Stimulated activated CD4-positive, alpha-beta T cell treated with anti-CD3 and anti-CD28 coated beads, Interleukin-12 subunit alpha, Interleukin-12 subunit beta, amount 100 ng/mL, for 48 hours (primary cell): Measurements from ENCODE around the gene RPA1.
"Not testable (repeated sequence)": the region's sequence is repeated elsewhere in the genome, so short reads cannot be mapped to it uniquely, and the experiment has no call there.

Experiments
- DNase-seq, 3 donors: peaks; one replicate each; pipeline ENCODE4 v3.0.0-alpha.2; 2020; ENCODE audit warnings: low read depth in 2 of 3, low spot score in 1 of 3

RPA1 gene

GRCh38 chr17:1829592-1830257 lies at the start of gene RPA1, which contains the start of gene SMYD4:
TSS of gene RPA1 (plus strand) at chr17:1830005. CDS start at chr17:1830094, 89 bp downstream.
TSS of gene SMYD4 (minus strand) at chr17:1829902. CDS start at chr17:1827994, 1,908 bp downstream.
- peak; percentile 73 to 88 (median 74) for DNase-seq

DNA sequence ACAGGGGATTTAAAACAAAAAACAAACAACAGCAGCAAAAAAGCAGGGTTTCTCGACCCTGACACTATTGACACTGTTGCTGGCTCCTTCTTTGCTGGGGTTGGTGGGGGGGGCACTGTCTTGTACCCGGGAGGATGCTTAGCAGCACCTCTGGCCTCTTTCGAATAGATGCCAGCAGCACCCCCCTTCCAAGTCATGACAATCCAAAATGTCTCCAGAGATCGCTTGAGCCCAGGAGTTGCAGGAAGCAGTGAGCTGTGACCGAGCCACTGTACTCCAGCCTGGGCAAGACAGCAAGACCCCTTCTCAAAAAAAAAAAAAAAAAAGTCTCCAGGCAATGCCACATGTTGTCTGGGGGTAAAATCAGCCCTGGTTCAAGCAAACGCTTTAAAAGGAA lies 47.6 kb upstream of the RPA1 start:
- no peak for DNase-seq

DNA sequence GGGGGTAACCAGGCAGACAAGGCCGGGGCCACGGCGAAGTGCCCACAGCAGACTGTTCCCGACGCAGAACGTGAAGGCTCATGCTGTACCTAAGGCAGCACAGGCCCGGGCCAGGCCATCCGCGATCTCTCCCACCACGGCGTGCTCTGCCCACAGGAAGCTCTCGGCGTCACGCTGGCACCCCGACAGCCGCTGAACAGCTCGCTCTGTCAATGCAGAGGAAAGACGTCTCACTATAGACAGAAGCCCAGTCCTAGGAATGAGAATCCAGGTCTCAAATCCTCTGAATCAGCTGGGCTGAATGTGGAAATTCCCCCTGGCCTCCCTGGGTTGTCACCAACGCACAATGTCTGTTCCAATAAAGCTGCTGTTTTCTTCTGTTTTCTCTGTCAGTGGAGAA lies 46.5 kb upstream of the RPA1 start:
- DNase-seq: no peak

DNA sequence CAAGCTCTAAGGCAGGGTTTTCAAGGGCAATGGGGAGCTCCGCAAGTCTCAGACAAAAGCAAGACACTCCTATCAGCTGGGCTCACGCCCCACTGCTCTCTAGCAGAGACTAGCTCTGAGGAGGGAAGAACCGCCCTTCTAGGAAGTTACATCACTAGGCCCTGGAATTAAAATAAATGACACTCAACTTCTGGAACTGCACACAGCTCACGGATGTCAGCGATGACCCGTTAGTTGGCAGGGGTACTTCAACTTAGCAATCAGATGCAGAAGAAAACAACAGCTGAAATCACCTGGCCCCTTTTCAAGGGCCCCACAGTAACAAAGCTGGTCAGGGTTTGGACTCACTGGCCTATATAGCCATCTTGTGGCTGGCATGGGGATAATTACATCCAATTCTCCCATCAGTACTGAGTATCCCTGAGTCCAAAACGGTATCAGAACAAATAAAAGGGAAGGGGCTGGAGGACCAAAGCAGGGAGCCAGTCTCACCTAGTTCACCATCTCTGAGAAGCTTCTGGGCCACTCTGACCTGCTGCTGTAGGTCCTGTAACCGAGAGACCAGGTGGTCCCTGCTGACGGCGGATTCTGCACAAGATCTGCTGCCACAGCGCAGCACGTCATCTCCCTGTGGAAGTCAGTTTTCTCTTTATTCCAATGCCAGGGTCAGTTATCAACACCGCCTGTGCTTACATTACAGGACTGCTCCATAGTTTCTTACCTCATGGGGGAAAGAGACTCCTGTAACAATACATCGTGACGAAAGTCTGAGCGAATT lies 45.8 kb upstream of the RPA1 start:
- no peak for DNase-seq

GRCh38 chr17:1785930-1786329 lies 43.9 kb upstream of the RPA1 start:
- DNase-seq: no peak

DNA sequence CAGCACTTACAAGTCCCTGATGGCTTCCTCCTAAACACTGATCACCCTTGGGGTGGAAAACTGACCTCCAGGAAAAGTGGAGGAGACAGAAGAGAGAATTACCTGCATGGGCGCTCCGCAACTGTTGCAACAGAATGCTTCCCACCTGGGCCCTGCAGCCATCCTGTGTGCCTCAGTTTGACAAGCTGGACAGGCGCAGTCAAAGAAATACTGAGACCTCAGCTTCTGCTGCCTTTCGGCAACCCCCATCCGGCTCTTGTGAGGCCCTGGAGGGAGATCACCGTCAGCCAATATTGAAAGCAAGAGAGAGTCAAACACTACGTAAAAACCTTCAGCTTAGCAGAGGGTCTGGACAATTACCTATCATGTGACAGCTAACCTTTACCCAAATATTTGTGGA lies 43.1 kb upstream of the RPA1 start:
- DNase-seq: no peak

- DNase-seq: no peak
Observed at GRCh38 chr17:1787301-1787902, 42.4 kb upstream of the RPA1 start.

GRCh38 chr17:1789936-1790335 lies 39.9 kb upstream of the RPA1 start:
- DNase-seq: no peak

DNA sequence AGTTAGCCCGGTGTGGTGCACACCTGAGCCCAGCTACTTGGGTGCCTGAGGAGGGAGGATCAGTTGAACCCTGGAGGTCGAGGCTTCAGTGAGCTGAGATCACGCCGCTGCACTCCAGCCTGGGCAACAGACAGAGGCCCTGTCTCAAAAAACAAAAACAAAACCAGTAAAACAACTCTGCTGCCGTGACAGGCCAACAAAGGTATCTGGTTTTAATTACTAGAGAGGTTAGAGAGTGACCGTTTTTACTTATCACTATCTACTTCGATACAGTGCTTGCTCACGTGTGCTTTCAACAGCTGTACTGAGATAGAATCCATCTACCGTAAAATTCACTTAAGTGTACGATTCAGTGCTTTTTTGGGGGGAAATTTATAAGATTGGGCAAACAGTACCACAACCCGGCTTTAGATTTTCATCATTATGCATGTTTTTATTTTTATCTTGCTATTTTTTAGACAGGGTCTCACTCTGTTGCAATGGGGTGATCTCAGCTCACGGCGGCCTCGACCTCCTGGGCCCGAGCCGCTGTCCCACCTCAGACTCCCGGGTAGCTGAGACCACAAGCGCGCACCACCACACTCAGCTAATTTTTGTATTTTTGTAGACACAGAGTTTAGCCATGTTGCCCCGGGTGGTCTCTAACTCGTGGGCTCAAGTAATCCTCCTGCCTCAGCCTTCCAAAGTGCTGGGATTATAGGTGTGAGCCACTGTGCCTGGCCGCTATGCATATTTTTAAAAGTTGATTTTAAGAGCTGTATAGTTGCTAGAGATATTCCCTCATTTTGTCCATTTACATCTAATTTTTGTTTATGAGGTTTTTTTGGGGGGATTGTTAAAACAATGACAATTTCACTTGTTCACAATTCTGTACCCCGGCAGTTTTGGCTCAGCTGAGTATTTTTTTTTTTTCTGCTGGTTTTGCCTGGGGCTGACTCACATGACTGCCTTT lies 37.0 kb upstream of the RPA1 start:
- DNase-seq: no peak

- DNase-seq: no peak
Observed at GRCh38 chr17:1793447-1793806, 36.4 kb upstream of the RPA1 start.

GRCh38 chr17:1796800-1797199 lies 33.0 kb upstream of the RPA1 start:
- DNase-seq: no peak

GRCh38 chr17:1797323-1797722 lies 32.5 kb upstream of the RPA1 start:
- no peak for DNase-seq

- DNase-seq: not testable (repeated sequence)
Observed at GRCh38 chr17:1797846-1798245, 32.0 kb upstream of the RPA1 start.

GRCh38 chr17:1800240-1800639 lies 29.6 kb upstream of the RPA1 start:
- no peak for DNase-seq

DNA sequence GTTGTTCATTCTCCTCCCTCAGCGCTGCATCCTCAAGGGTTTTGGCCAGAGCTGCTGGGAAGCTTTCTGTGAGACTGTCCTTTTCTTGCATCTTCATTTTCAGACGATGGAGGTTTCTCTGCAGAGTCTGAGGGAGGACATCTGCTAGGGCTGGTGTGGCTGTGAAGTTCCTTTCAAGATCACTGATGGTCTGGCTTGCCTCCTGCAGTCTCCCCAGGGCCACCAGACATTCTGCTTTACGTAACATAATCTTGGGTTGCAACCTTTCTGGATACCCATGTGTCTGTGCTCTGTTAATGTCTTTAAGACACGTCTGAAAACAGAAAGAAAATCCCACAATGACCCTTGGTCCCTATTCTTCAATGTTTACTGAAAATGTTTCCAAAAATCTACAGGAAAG lies 29.1 kb upstream of the RPA1 start:
- no peak for DNase-seq

GRCh38 chr17:1802429-1802828 lies 27.4 kb upstream of the RPA1 start:
- DNase-seq: no peak

GRCh38 chr17:1803280-1803679 lies 26.5 kb upstream of the RPA1 start:
- no peak for DNase-seq

DNA sequence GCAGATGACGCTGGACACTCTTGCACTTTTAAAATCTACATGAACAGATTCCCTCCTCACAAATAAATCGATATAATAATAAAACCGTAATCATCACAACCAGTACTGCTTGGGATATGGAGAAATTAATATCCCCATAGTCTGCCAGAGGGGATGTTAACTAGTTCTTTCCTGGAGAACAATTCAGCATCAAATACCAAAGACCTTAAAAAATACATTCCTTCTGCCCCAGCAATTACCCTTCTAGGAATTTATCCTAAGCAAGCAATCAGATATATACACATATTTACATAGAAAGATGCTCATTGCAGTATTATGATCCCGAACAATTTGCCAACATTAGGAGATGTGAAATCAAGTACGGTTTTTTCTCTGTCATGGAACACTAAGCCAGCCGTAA lies 21.9 kb upstream of the RPA1 start:
- DNase-seq: no peak

GRCh38 chr17:1808644-1809043 lies 21.2 kb upstream of the RPA1 start:
- DNase-seq: no peak

- DNase-seq: not testable (repeated sequence)
Observed at GRCh38 chr17:1809815-1810214, 20.0 kb upstream of the RPA1 start.

- no peak for DNase-seq
Observed at GRCh38 chr17:1810450-1811103, 19.2 kb upstream of the RPA1 start.
